K562 (cell line): ENCODE measurements around the gene ALG12. TPM values are rescaled to one million over a fixed set of nuclear protein-coding genes. Genes with fewer than 3 reads are reported as not detected.

Source experiments
- ATAC-seq: fragments of 200-7000 bp; cut with Tn5 transposase; 3 replicates; pipeline ENCODE4 v1.9.1; 2020; ENCODE audit warnings: moderate library complexity
- BruUV-seq: library from RNA; stranded (reverse); fragments of 400-500 nt; replicated peaks from 2 replicates; lab custom pipeline; 2021; lab: Mats Ljungman, UMichigan
- CTCF ChIA-PET: fragments of 300-600 bp; formaldehyde crosslinking; extraction: SDS; loops from one replicate; lab custom pipeline; 2021; ENCODE audit warnings: low intra/inter-chr PET ratio; lab: Yijun Ruan, JAX
- POLR2A ChIA-PET: fragments of 300-600, 350-650 bp; sonication (Branson Sonifier 250); formaldehyde crosslinking; extraction: SDS; loops from one replicate; lab custom pipeline; 2021; ENCODE audit warnings: antibody characterized with exemption, inconsistent platforms; lab: Yijun Ruan, JAX
- DNase-seq, 4 experiments: peaks; one replicate each; pipeline versions ENCODE4 v3.0.0 to v3.0.0-alpha.2; 2011 to 2018; ENCODE audit warnings: low spot score in 3 of 4, mixed read lengths in 3 of 4; ENCODE audit errors: extremely low read depth in 1 of 4
- FAIRE-seq: peaks from 2 replicates; lab custom pipeline; 2011; peaks lifted over from hg19 to GRCh38; lab: Jason Lieb, UNC
- H2AFZ ChIP-seq: 2 replicates; pipeline ENCODE4 v1.6.0; 2011; ENCODE audit warnings: low read depth, low read length, control low read depth, inconsistent platforms
- H3K27ac ChIP-seq: fragments of 200-600 bp; 3 replicates; pipeline ENCODE4 v1.8.0; 2011; ENCODE audit warnings: low read depth, mild to moderate bottlenecking, control low read depth, inconsistent platforms, low read length, moderate library complexity, mixed read lengths; ENCODE audit errors: extremely low read depth
- H3K27me3 ChIP-seq, 2 experiments: fragments of 300-600 bp in 1 of 2; 2 replicates in 1 of 2; 3 replicates in 1 of 2; pipeline versions ENCODE4 v1.6.0 to v1.8.0; 2011; ENCODE audit warnings: inconsistent platforms in 2 of 2, low read length in 2 of 2, mild to moderate bottlenecking in 1 of 2, mixed read lengths in 1 of 2, moderate library complexity in 1 of 2; ENCODE audit not compliant: control insufficient read depth in 2 of 2, insufficient read depth in 2 of 2
- H3K36me3 ChIP-seq: fragments of 300-600 bp; 3 replicates; pipeline ENCODE4 v1.8.0; 2011; ENCODE audit warnings: mild to moderate bottlenecking, low read length, inconsistent platforms; ENCODE audit not compliant: control insufficient read depth, insufficient read depth
- H3K4me1 ChIP-seq, 2 experiments: fragments of 200-600 bp in 1 of 2; replicated peaks in 1 of 2; 2 replicates in 1 of 2; 3 replicates in 1 of 2; pipeline versions ENCODE4 v1.5.1 to v1.8.0; 2011; ENCODE audit warnings: inconsistent platforms in 2 of 2, low read length in 2 of 2, mild to moderate bottlenecking in 1 of 2, mixed read lengths in 1 of 2, moderate library complexity in 1 of 2; ENCODE audit not compliant: control insufficient read depth in 2 of 2, insufficient read depth in 2 of 2
- H3K4me2 ChIP-seq: 2 replicates; pipeline ENCODE4 v1.6.1; 2011; ENCODE audit warnings: low read length, control low read depth, inconsistent platforms, mixed read lengths; ENCODE audit not compliant: insufficient read depth
- H3K4me3 ChIP-seq: fragments of 200-600 bp; sonication (generic), shearing (Covaris generic); 2 replicates; pipeline ENCODE4 v1.5.1; 2016; ENCODE audit warnings: control low read depth, inconsistent platforms
- H3K79me2 ChIP-seq: fragments of 200-600 bp; 3 replicates; pipeline ENCODE4 v1.8.0; 2011; ENCODE audit warnings: low read length, inconsistent platforms; ENCODE audit not compliant: control insufficient read depth, insufficient read depth
- H3K9ac ChIP-seq, 2 experiments: 2 replicates each; pipeline versions ENCODE4 v1.6.0 to v1.6.1; 2011; ENCODE audit warnings: low read depth in 2 of 2, low read length in 2 of 2, control low read depth in 1 of 2, inconsistent platforms in 1 of 2, mild to moderate bottlenecking in 1 of 2, mixed read lengths in 1 of 2; ENCODE audit not compliant: insufficient read depth in 1 of 2
- H3K9me1 ChIP-seq: one replicate; pipeline ENCODE4 v1.6.0; 2011; ENCODE audit warnings: inconsistent platforms, mild to moderate bottlenecking, low read length, moderate library complexity; ENCODE audit not compliant: control insufficient read depth, insufficient read depth
- H3K9me3 ChIP-seq: replicated peaks from 2 replicates; pipeline ENCODE4 v1.5.1; 2011; ENCODE audit warnings: low read depth, low read length, inconsistent platforms; ENCODE audit not compliant: control insufficient read depth, insufficient read depth
- H4K20me1 ChIP-seq: replicated peaks from 2 replicates; pipeline ENCODE4 v1.6.1; 2011; ENCODE audit warnings: low read length, inconsistent platforms, mixed read lengths; ENCODE audit not compliant: control insufficient read depth, insufficient read depth
- CC2D1A ChIP-seq: fragments of 450-650 bp; IDR thresholded peaks from 2 replicates; pipeline ENCODE4 v1.6.1; 2017; ENCODE audit warnings: mild to moderate bottlenecking
- CGGBP1 ChIP-seq: fragments of 250-450 bp; sonication (Bioruptor Pico); IDR thresholded peaks from 2 replicates; pipeline ENCODE4 v1.9.0; 2021; ENCODE audit warnings: mild to moderate bottlenecking
- CHCHD3 ChIP-seq: fragments of 250-450 bp; sonication (Bioruptor Pico); IDR thresholded peaks from 2 replicates; pipeline ENCODE4 v2.1.2; 2022; ENCODE audit warnings: mild to moderate bottlenecking
- E2F6 ChIP-seq, 2 experiments: IDR thresholded peaks; 2 replicates each; pipeline ENCODE4 v1.6.1; 2011; ENCODE audit warnings: borderline replicate concordance in 1 of 2, control low read depth in 1 of 2, low read depth in 1 of 2, low read length in 1 of 2, mild to moderate bottlenecking in 1 of 2, mixed read lengths in 1 of 2, moderate library complexity in 1 of 2; ENCODE audit not compliant: insufficient read depth in 1 of 2, insufficient read length in 1 of 2, poor library complexity in 1 of 2, severe bottlenecking in 1 of 2; ENCODE audit errors: extremely low read depth in 1 of 2
- MCM5 ChIP-seq: fragments of 450-650 bp; IDR thresholded peaks from 2 replicates; pipeline ENCODE4 v1.6.1; 2016; ENCODE audit warnings: low read depth
- MXI1 ChIP-seq: IDR thresholded peaks from 2 replicates; pipeline ENCODE4 v1.6.1; 2011; ENCODE audit warnings: low read depth, mild to moderate bottlenecking, improper control_type of control experiment, low read length
- POLR2A ChIP-seq: fragments of 450-650 bp; conservative IDR thresholded peaks from 2 replicates; pipeline ENCODE4 v1.6.1; 2016
- POLR3A ChIP-seq: IDR thresholded peaks from 2 replicates; pipeline ENCODE4 v1.6.1; 2011; ENCODE audit warnings: borderline replicate concordance, mild to moderate bottlenecking, moderate library complexity; ENCODE audit not compliant: insufficient read length, insufficient read depth; ENCODE audit errors: extremely low read depth
- PTRF ChIP-seq: fragments of 450-650 bp; IDR thresholded peaks from 2 replicates; pipeline ENCODE4 v1.6.1; 2016; ENCODE audit warnings: mild to moderate bottlenecking, missing genetic modification characterization, missing compliant biosample characterization
- SRSF9 ChIP-seq: fragments of 200-400 bp; formaldehyde crosslinking; IDR thresholded peaks from 2 replicates; pipeline ENCODE4 v1.6.1; 2017; ENCODE audit warnings: low read depth, low read length, borderline replicate concordance
- WGBS: fragments of 100-300 bp; shearing (Covaris generic); methylation state at CpG from one replicate; pipeline ENCODE4 v1.1.6; 2016; ENCODE audit warnings: low coverage, mixed read lengths; ENCODE audit not compliant: insufficient coverage; ENCODE audit errors: missing lambda C conversion rate; 5-methylcytosine and 5-hydroxymethylcytosine counted together
- in situ Hi-C: fragments of 300-500 bp; cut with MboI; formaldehyde crosslinking; loops from 4 replicates; pipeline ENCODE4 v1.15.0; 2018; ENCODE audit warnings: inconsistent platforms, mixed read lengths
- intact Hi-C: fragments of 100-400 bp; cut with micrococcal nuclease; formaldehyde crosslinking; loops from 2 replicates; pipeline ENCODE4 v1.14.2; 2022
- polyA plus RNA-seq, 8 experiments: library from polyadenylated mRNA; depleted of rRNA in 4 of 8; stranded (reverse) in 5 of 8; unstranded in 3 of 8; fragments of >200 nt; fragmentation: Nextera tagmentation in 2 of 8; fragmentation: Illumina TruSeq in 1 of 8; extraction: Ambion mirVana in 2 of 8; extraction: Trizol in 1 of 8; gene quantifications; 2 replicates each; pipeline versions ENCODE4 v1.2.1 to v1.2.3, GENCODE V29; 2011 to 2014; ENCODE audit warnings: inconsistent platforms in 1 of 8, missing spikeins in 1 of 8
- total RNA-seq, 7 experiments: library from RNA; depleted of rRNA in 6 of 7; stranded (reverse); fragments of >200 nt in 6 of 7; fragmentation: Illumina TruSeq in 2 of 7; extraction: Trizol in 2 of 7; gene quantifications; 2 replicates each; pipeline versions ENCODE4 v1.2.1 to v1.2.3, GENCODE V29; 2011 to 2021; ENCODE audit warnings: low replicate concordance in 1 of 7

ALG12 gene
- total and polyA plus RNA-seq, 9 of the 15 experiments (the other 6 are each of a cell fraction or from before 2014, with no cell fraction given), result 0.20 to 8.5 (median 3.4) TPM

- in situ Hi-C loops, result no loop called here
- DNase-seq (no peak), ATAC-seq (no peak)
- BruUV-seq, result no TSS peak
- Histone ChIP-seq H3K27ac (no peak overlapping the region), H3K79me2 (peaks cover 8% of the 10 kb centered on the region; the same call in 2 of the 3 replicates), H3K9me3 (peaks cover 7% of the 10 kb centered on the region), H3K27me3 (no peaks in the 10 kb centered on the region), H3K4me1 (no peaks in the 10 kb centered on the region; a peak in 1 of 5 replicates), H4K20me1 (no peaks in the 10 kb centered on the region), H3K4me3 (no peak overlapping the region), H3K9ac (no peak overlapping the region)
- CTCF ChIA-PET, result no interaction called here
- TF ChIP-seq E2F6 (IDR thresholded peaks at IDR 0.05; ENCODE audit: borderline replicate concordance in 1 of 2, extremely low read depth in 1 of 2, insufficient read depth in 1 of 2, insufficient read length in 1 of 2, low read depth in 1 of 2, low read length in 1 of 2, poor library complexity in 1 of 2, severe bottlenecking in 1 of 2), result no peak
- no peak for TF ChIP-seq POLR3A
- no peak for TF ChIP-seq MXI1
- no peak for TF ChIP-seq SRSF9
- no peak for TF ChIP-seq PTRF
- no peak for TF ChIP-seq CHCHD3
- no peak for TF ChIP-seq CGGBP1 (CRISPR knock-in tag)
- TF ChIP-seq CC2D1A, result no peak
- TF ChIP-seq MCM5, result no peak
- TF ChIP-seq POLR2A, result no peak
- TF ChIP-seq, all 486 proteins: peak for 0
- no peak overlapping the region for H3K4me2 ChIP-seq
- POLR2A ChIA-PET, result no interaction called here
- intact Hi-C loops, result no loop called here
- no peaks in the 10 kb centered on the region for H3K9me1 ChIP-seq
- peaks cover 56% of the 10 kb centered on the region; the same call in 2 of the 3 replicates for H3K36me3 ChIP-seq
- no peak overlapping the region for H2AFZ ChIP-seq
- FAIRE-seq, result no peak
- 95% methylated on average over 12 of the region's 14 CpGs for WGBS
Observed at GRCh38 chr22:49887064-49887451, 31.2 kb downstream of the ALG12 start.
